Myocyte (in vitro differentiated cells): ENCODE data around the gene NTRK2. TPM values are rescaled to one million over a fixed set of nuclear protein-coding genes. Genes with fewer than 3 reads are reported as not detected.
"Not testable (repeated sequence)": the region's sequence is repeated elsewhere in the genome, so short reads cannot be mapped to it uniquely, and the experiment has no call there.

ENCODE experiments used
- DNase-seq: peaks from one replicate; pipeline ENCODE4 v3.0.0-alpha.2; 2012; ENCODE audit warnings: low read depth
- total RNA-seq: library from RNA; depleted of rRNA; stranded (reverse); fragments of >200 nt; gene quantifications from 2 replicates; pipeline ENCODE4 v1.2.3, GENCODE V29; 2014

NTRK2 gene
- total RNA-seq, 1 donor from 2014 or later = not detected

GRCh38 chr9:85046475-85046874, 376.9 kb downstream of the NTRK2 start:
- no peak for DNase-seq

GRCh38 chr9:85053206-85053786, 383.8 kb downstream of the NTRK2 start:
- DNase-seq = no peak

- no peak for DNase-seq
Measured at GRCh38 chr9:85054017-85054416, 384.5 kb downstream of the NTRK2 start.

GRCh38 chr9:85055506-85056202, 386.1 kb downstream of the NTRK2 start:
- DNase-seq = no peak

GRCh38 chr9:85056203-85056572, 386.7 kb downstream of the NTRK2 start:
- DNase-seq = no peak

GRCh38 chr9:85061969-85062368, 392.4 kb downstream of the NTRK2 start:
- no peak for DNase-seq

GRCh38 chr9:85062385-85063022, 393.0 kb downstream of the NTRK2 start:
- no peak for DNase-seq

GRCh38 chr9:85064811-85065371, 395.4 kb downstream of the NTRK2 start:
- no peak for DNase-seq

GRCh38 chr9:85067792-85068191, 398.3 kb downstream of the NTRK2 start:
- no peak for DNase-seq

- not testable (repeated sequence) for DNase-seq
Measured at GRCh38 chr9:85069421-85069820, 399.9 kb downstream of the NTRK2 start.
